DOHH2 (cell line): ENCODE results near the gene COPG1.
"Not testable (repeated sequence)": the region's sequence is repeated elsewhere in the genome, so short reads cannot be mapped to it uniquely, and the experiment has no call there.

Source experiments
- H3F3A ChIP-seq: fragments of 200-600 bp; sonication (generic), shearing (Covaris generic); 2 replicates; pipeline ENCODE4 v1.6.0; 2016; ENCODE audit warnings: antibody characterized with exemption, mild to moderate bottlenecking; ENCODE audit not compliant: control insufficient read depth, insufficient read depth
- H3K27ac ChIP-seq: fragments of 200-600 bp; sonication (generic); 2 replicates; pipeline ENCODE4 v1.5.1; 2014; ENCODE audit warnings: low read depth, mild to moderate bottlenecking, low read length, moderate library complexity
- H3K27me3 ChIP-seq: fragments of 200-600 bp; sonication (generic); 2 replicates; pipeline ENCODE4 v1.6.1; 2014; ENCODE audit warnings: mild to moderate bottlenecking, low read length, mixed read lengths; ENCODE audit not compliant: control insufficient read depth
- H3K36me3 ChIP-seq: fragments of 200-600 bp; sonication (generic); 2 replicates; pipeline ENCODE4 v1.6.1; 2014; ENCODE audit warnings: mild to moderate bottlenecking, low read length, moderate library complexity, mixed read lengths; ENCODE audit not compliant: control insufficient read depth
- H3K4me1 ChIP-seq: fragments of 200-600 bp; sonication (generic); 2 replicates; pipeline ENCODE4 v1.6.1; 2014; ENCODE audit warnings: mild to moderate bottlenecking, low read length, mixed read lengths; ENCODE audit not compliant: control insufficient read depth
- H3K4me2 ChIP-seq: fragments of 200-600 bp; sonication (generic); 2 replicates; pipeline ENCODE4 v1.6.0; 2014; ENCODE audit warnings: mild to moderate bottlenecking, low read length, moderate library complexity
- H3K4me3 ChIP-seq: fragments of 200-600 bp; sonication (generic); 2 replicates; pipeline ENCODE4 v1.5.1; 2014; ENCODE audit warnings: mild to moderate bottlenecking, low read length, mixed read lengths
- H3K79me2 ChIP-seq: fragments of 200-600 bp; sonication (generic); 2 replicates; pipeline ENCODE4 v1.6.1; 2014; ENCODE audit warnings: mild to moderate bottlenecking, low read length, mixed read lengths; ENCODE audit not compliant: control insufficient read depth
- H3K9me2 ChIP-seq: fragments of 200-600 bp; sonication (generic); replicated peaks from 2 replicates; pipeline ENCODE4 v1.6.1; 2014; ENCODE audit warnings: mild to moderate bottlenecking, low read length, mixed read lengths; ENCODE audit not compliant: control insufficient read depth
- H3K9me3 ChIP-seq: fragments of 200-600 bp; sonication (generic); 2 replicates; pipeline ENCODE4 v1.6.1; 2014; ENCODE audit warnings: antibody characterized with exemption, low read length, mixed read lengths; ENCODE audit not compliant: control insufficient read depth, insufficient read depth
- H4K20me1 ChIP-seq: fragments of 200-600 bp; sonication (generic); 2 replicates; pipeline ENCODE4 v1.6.0; 2014; ENCODE audit warnings: low read depth, mild to moderate bottlenecking, antibody characterized with exemption, low read length, moderate library complexity; ENCODE audit not compliant: control insufficient read depth, insufficient read depth
- EZH2phosphoT487 ChIP-seq: fragments of 200-600 bp; sonication (generic); IDR thresholded peaks from 2 replicates; pipeline ENCODE4 v1.6.1; 2017; ENCODE audit warnings: borderline replicate concordance, mild to moderate bottlenecking, antibody characterized with exemption, low read length, moderate library complexity, mixed read lengths
- TF ChIP-seq, protein P1 (sequence below): fragments of 200-600 bp; sonication (generic); IDR thresholded peaks from one replicate; pipeline ENCODE4 v1.5.1; 2014; ENCODE audit warnings: antibody characterized with exemption, mild to moderate bottlenecking, low read depth, low read length; ENCODE audit not compliant: poor library complexity, severe bottlenecking

Gene COPG1

DNA sequence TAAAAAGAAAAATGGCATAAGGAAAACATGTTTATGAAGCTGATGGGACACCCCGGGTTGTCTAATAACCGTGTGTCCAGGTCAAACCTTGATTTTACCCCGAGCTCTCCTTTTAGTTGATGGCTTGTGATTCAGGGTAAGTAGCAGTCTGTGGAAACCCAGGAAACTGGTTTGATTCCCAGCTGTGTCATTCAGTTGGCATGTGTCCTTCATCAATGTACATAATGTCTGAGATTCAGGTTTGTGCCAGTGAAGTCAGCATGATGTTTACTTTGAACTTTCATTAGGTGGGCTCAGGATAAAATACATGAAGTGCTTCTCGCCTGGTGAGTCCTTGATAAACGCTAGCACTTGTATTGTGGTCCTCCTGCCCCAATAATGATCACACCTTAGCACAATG, 4.3 kb upstream of the COPG1 start:
- no peak overlapping the region for H3K4me2 ChIP-seq
- H3K27ac ChIP-seq: no peak overlapping the region
- no peaks in the 10 kb centered on the region for H3K9me2 ChIP-seq

DNA sequence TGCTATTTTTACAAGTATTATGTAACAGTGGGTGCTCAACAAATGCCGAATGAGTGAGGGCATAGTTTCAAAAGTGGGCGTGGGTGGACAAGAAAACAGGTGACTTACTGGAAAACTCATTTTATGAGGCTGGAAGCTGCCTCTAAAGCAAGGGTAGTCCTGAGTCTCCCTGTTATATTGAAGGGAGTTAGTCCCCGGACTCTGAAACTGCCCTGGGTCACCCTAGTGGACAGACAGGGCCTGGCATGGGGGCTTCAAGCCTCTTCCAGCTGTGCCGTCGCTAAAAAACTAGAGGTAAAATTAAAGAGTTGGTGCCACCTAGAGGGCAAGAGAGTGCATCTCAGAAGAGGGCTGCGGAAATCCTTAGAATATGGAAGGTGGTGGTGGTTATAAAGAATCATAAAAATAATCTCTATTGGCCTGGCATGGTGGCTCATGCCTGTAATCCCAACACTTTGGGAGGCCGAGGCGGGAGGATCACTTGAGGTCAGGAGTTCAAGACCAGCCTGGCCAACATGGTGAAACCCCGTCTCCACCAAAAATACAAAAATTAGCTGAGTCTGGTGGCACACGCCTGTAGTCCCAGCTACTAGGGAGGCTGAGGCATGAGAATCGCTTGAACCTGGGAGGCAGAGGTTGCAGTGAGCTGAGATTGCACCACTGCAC, 3.6 kb upstream of the COPG1 start:
- not testable (repeated sequence) for H3K27ac ChIP-seq, H3K27me3 ChIP-seq

More for the DNA sequence above, 4.3 kb upstream of the COPG1 start:
- no peak overlapping the region for H3K4me3 ChIP-seq
- no peaks in the 10 kb centered on the region for H3K9me3 ChIP-seq
- H3K4me1 ChIP-seq: peaks cover 22% of the 10 kb centered on the region
- TF ChIP-seq, protein P1, sequence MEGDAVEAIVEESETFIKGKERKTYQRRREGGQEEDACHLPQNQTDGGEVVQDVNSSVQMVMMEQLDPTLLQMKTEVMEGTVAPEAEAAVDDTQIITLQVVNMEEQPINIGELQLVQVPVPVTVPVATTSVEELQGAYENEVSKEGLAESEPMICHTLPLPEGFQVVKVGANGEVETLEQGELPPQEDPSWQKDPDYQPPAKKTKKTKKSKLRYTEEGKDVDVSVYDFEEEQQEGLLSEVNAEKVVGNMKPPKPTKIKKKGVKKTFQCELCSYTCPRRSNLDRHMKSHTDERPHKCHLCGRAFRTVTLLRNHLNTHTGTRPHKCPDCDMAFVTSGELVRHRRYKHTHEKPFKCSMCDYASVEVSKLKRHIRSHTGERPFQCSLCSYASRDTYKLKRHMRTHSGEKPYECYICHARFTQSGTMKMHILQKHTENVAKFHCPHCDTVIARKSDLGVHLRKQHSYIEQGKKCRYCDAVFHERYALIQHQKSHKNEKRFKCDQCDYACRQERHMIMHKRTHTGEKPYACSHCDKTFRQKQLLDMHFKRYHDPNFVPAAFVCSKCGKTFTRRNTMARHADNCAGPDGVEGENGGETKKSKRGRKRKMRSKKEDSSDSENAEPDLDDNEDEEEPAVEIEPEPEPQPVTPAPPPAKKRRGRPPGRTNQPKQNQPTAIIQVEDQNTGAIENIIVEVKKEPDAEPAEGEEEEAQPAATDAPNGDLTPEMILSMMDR: no peak
- TF ChIP-seq EZH2phosphoT487: no peak
- H3K79me2 ChIP-seq: peaks cover 21% of the 10 kb centered on the region
- peaks cover 7% of the 10 kb centered on the region for H3K36me3 ChIP-seq
- H3K27me3 ChIP-seq: no peaks in the 10 kb centered on the region
- 0 out of 2 replicates have a peak, but pooled peaks cover under 1% of the 10 kb centered on the region for H4K20me1 ChIP-seq
- H3F3A ChIP-seq: peaks cover 7% of the 10 kb centered on the region; the same call in 1 of the 2 replicates

DNA sequence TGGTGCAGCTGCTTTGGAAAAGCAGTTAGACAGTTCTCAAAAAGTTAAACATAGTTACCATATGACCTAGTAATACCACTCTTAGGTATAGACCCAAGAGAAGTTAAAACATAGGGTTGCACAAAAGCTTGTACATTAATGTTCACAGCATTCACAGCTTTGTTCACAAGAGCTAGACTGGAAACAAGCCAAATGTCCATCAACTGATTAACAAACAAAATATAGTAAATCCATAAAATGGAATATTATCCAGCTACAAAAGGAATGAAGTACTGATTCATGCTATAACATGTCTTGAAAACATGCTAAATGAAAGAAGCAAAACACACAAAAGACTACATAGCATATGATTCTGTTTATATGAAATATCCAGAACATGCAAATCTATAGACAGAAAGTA, 2.8 kb upstream of the COPG1 start:
- Histone ChIP-seq H3K9me3 (no peaks in the 10 kb centered on the region), H3K4me3 (no peak overlapping the region), H3K27me3 (no peaks in the 10 kb centered on the region), H3K4me1 (peaks cover 28% of the 10 kb centered on the region), H3K36me3 (peaks cover 10% of the 10 kb centered on the region), H3K27ac (no peak overlapping the region), H3F3A (peaks cover 7% of the 10 kb centered on the region; the same call in 1 of the 2 replicates), H4K20me1 (0 out of 2 replicates have a peak, but pooled peaks cover 2% of the 10 kb centered on the region), H3K9me2 (no peaks in the 10 kb centered on the region), H3K4me2 (no peak overlapping the region), H3K79me2 (peaks cover 28% of the 10 kb centered on the region)
- no peak for TF ChIP-seq EZH2phosphoT487
- TF ChIP-seq, protein P1: no peak

More for the DNA sequence above, 3.6 kb upstream of the COPG1 start:
- peaks cover 27% of the 10 kb centered on the region for H3K79me2 ChIP-seq
- peak overlapping the region; percentile 24; the same call in 1 of the 2 replicates for H3K4me2 ChIP-seq
- H3F3A ChIP-seq, H3K9me2 ChIP-seq, H3K36me3 ChIP-seq, H4K20me1 ChIP-seq, H3K9me3 ChIP-seq, H3K4me3 ChIP-seq: not testable (repeated sequence)
- TF ChIP-seq, protein P1: peak; percentile 90
- H3K4me1 ChIP-seq: peaks cover 28% of the 10 kb centered on the region
